Activated naive CD4-positive, alpha-beta T cell treated with anti-CD3 and anti-CD28 coated beads, Interleukin-2, amount 50 U/mL, for 24 hours (primary cell): ENCODE results near the gene USP27X.

Experiments used
- H3K27ac Mint-ChIP-seq: one replicate; pipeline ENCODE4 v1.8.0; 2021; ENCODE audit warnings: mild to moderate bottlenecking, mixed read lengths
- H3K27me3 Mint-ChIP-seq: one replicate; pipeline ENCODE4 v1.8.0; 2021; ENCODE audit warnings: mixed read lengths
- H3K36me3 Mint-ChIP-seq: one replicate; pipeline ENCODE4 v1.8.0; 2021; ENCODE audit warnings: mixed read lengths
- H3K4me1 Mint-ChIP-seq: one replicate; pipeline ENCODE4 v1.8.0; 2021; ENCODE audit warnings: mixed read lengths
- H3K4me3 Mint-ChIP-seq: one replicate; pipeline ENCODE4 v1.8.0; 2021; ENCODE audit warnings: mild to moderate bottlenecking, mixed read lengths
- H3K9me3 Mint-ChIP-seq: one replicate; pipeline ENCODE4 v1.8.0; 2021; ENCODE audit warnings: mixed read lengths

Gene USP27X

DNA sequence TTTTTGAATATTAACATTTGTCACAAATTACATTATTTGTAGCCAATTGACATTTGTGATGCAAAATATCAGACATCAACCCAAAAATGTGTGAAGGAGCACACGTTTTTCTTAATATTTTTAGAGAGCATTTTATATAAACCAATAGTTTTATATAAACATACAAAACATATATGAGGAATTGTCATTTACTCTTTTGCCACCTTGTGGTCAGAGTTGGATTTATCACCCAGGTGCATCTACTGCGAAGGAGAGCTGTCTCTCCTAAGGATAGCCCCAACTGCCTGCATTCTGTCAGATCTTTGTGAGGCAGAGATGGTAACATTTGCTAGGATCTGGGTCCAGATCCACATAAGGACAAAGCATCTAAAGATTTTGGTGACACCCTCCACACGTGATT is 2.5 kb upstream of the USP27X start:
- Mint-ChIP-seq H3K4me3 (no peak overlapping the region), H3K9me3 (no peaks in the 10 kb centered on the region)

GRCh38 chrX:49877397-49878101 is 1.7 kb upstream of the USP27X start:
- Mint-ChIP-seq H3K4me3 (no peak overlapping the region), H3K4me1 (peaks cover 30% of the 10 kb centered on the region), H3K27ac (no peak overlapping the region), H3K27me3 (no peaks in the 10 kb centered on the region), H3K9me3 (no peaks in the 10 kb centered on the region), H3K36me3 (no peaks in the 10 kb centered on the region)

More for the DNA sequence above, 2.5 kb upstream of the USP27X start:
- H3K27ac Mint-ChIP-seq, result no peak overlapping the region
- H3K4me1 Mint-ChIP-seq, result peaks cover 26% of the 10 kb centered on the region
- no peaks in the 10 kb centered on the region for H3K27me3 Mint-ChIP-seq
- no peaks in the 10 kb centered on the region for H3K36me3 Mint-ChIP-seq

DNA sequence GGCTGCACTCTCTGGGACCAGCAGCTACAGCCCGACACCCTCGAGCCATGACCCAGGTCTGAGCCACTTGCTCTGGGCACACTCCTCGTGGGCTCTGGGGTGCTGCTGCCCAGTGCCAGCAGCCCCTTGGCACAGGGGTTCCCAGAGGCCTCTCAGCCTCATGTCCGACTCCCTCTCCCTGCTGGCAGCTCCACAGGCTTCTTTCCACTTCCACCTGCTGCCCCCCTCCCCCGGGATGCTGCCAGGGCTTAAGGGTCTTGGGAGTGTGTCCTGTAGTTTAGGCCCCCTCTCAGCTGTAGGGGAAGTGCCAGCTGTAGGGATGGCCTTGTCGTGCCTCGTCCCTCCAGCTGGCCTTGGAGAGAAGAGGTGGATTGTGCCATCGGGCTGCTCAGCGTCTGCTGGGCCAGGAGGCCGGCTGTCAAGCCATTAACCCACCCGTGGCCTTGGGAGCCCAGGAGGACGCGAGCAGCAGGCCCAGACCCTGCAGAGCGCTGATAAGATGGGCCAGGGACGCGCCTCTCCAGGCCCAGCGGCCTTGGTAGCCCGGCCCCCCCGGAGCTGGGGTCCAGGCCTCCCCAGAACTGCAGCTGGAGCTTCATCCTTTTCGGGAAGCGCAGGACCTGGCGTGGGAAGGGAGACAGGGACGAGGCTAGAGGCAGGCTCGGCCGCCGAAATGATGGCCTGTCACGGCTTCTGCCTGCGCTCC is 1.0 kb upstream of the USP27X start:
- Mint-ChIP-seq H3K4me3 (peak overlapping the region; percentile 80), H3K4me1 (peaks cover 35% of the 10 kb centered on the region), H3K27me3 (no peaks in the 10 kb centered on the region), H3K36me3 (no peaks in the 10 kb centered on the region), H3K27ac (no peak overlapping the region), H3K9me3 (no peaks in the 10 kb centered on the region)

- Mint-ChIP-seq H3K4me3 (peak overlapping the region; percentile 82), H3K4me1 (peaks cover 40% of the 10 kb centered on the region), H3K27ac (peak overlapping the region; percentile 65), H3K9me3 (no peaks in the 10 kb centered on the region), H3K27me3 (no peaks in the 10 kb centered on the region), H3K36me3 (peaks cover 3% of the 10 kb centered on the region)
These were observed 483 bp downstream of the USP27X start for GRCh38 chrX:49879656-49880277.

GRCh38 chrX:49880668-49881067 is 1.4 kb downstream of the USP27X start:
- H3K27me3 Mint-ChIP-seq, result no peaks in the 10 kb centered on the region

GRCh38 chrX:49884290-49884862 is 5.1 kb downstream of the USP27X start:
- Mint-ChIP-seq H3K36me3 (peaks cover 3% of the 10 kb centered on the region), H3K4me1 (peaks cover 30% of the 10 kb centered on the region), H3K4me3 (peak overlapping the region; percentile 66), H3K27me3 (no peaks in the 10 kb centered on the region), H3K27ac (no peak overlapping the region), H3K9me3 (no peaks in the 10 kb centered on the region)

More at GRCh38 chrX:49880668-49881067, 1.4 kb downstream of the USP27X start:
- Mint-ChIP-seq H3K27ac (no peak overlapping the region), H3K9me3 (no peaks in the 10 kb centered on the region), H3K4me3 (no peak overlapping the region), H3K4me1 (peaks cover 40% of the 10 kb centered on the region), H3K36me3 (peaks cover 3% of the 10 kb centered on the region)

- Mint-ChIP-seq H3K27ac (no peak overlapping the region), H3K4me3 (no peak overlapping the region), H3K36me3 (peaks cover 5% of the 10 kb centered on the region), H3K27me3 (peaks cover 7% of the 10 kb centered on the region), H3K9me3 (peaks cover 8% of the 10 kb centered on the region), H3K4me1 (no peaks in the 10 kb centered on the region)
These were observed 13.3 kb downstream of the USP27X start for GRCh38 chrX:49892542-49892941.

DNA sequence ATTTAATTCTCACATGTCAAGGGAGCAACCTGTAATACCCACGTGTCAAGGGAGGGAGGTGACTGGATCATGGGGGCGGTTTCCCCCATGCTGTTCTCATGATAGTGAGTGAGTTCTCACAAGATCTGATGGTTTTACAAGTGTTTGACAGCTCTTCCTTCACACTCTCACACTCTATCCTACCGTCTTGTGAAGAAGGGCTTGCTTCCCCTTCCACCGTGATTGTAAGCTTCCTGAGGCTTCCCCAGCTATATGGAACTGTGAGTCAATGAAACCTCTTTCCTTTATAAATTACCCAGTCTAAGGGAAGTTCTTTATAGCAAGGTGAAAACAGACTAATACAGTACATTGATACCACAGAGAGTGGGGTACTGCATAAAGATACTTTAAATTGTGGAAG is 17.7 kb downstream of the USP27X start:
- Mint-ChIP-seq H3K36me3 (peaks cover 5% of the 10 kb centered on the region), H3K4me3 (no peak overlapping the region), H3K27ac (no peak overlapping the region), H3K9me3 (peaks cover 8% of the 10 kb centered on the region), H3K27me3 (peaks cover 9% of the 10 kb centered on the region), H3K4me1 (no peaks in the 10 kb centered on the region)

GRCh38 chrX:49901048-49901447 is 21.8 kb downstream of the USP27X start:
- Mint-ChIP-seq H3K9me3 (peaks cover 8% of the 10 kb centered on the region), H3K27me3 (peaks cover 9% of the 10 kb centered on the region), H3K36me3 (peaks cover 5% of the 10 kb centered on the region), H3K4me1 (no peaks in the 10 kb centered on the region), H3K27ac (no peak overlapping the region), H3K4me3 (no peak overlapping the region)

- Mint-ChIP-seq H3K36me3 (no peaks in the 10 kb centered on the region), H3K9me3 (no peaks in the 10 kb centered on the region), H3K4me3 (no peak overlapping the region), H3K27ac (peak overlapping the region; percentile 14), H3K4me1 (peaks cover 22% of the 10 kb centered on the region), H3K27me3 (no peaks in the 10 kb centered on the region)
These were observed 31.1 kb downstream of the USP27X start for GRCh38 chrX:49910344-49910743.

DNA sequence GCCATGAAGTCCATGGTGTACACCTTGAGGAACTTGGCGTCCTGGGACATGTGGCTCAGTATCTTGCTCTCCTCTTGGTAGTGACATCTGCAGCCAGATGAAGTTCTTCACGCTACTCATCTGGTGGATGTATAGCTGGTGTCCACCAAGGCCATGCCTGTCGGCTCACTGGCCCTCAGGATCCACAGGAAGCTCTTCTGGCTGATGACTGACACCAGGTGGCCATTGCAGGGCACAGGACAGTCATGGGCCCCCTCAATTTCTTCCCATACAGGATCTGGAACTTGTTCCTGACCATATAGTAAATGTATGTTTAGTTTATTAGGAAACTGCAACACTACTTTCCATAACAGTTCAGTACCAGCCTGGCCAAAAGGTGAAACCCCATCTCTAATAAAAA is 32.8 kb downstream of the USP27X start:
- no peaks in the 10 kb centered on the region for H3K9me3 Mint-ChIP-seq
- H3K4me1 Mint-ChIP-seq, result peaks cover 22% of the 10 kb centered on the region
- no peak overlapping the region for H3K27ac Mint-ChIP-seq
- no peaks in the 10 kb centered on the region for H3K27me3 Mint-ChIP-seq
- no peaks in the 10 kb centered on the region for H3K36me3 Mint-ChIP-seq
- H3K4me3 Mint-ChIP-seq, result no peak overlapping the region

- Mint-ChIP-seq H3K36me3 (no peaks in the 10 kb centered on the region), H3K27me3 (no peaks in the 10 kb centered on the region), H3K4me1 (peaks cover 22% of the 10 kb centered on the region), H3K9me3 (no peaks in the 10 kb centered on the region), H3K4me3 (no peak overlapping the region), H3K27ac (no peak overlapping the region)
These were observed 33.6 kb downstream of the USP27X start for GRCh38 chrX:49912861-49913260.

DNA sequence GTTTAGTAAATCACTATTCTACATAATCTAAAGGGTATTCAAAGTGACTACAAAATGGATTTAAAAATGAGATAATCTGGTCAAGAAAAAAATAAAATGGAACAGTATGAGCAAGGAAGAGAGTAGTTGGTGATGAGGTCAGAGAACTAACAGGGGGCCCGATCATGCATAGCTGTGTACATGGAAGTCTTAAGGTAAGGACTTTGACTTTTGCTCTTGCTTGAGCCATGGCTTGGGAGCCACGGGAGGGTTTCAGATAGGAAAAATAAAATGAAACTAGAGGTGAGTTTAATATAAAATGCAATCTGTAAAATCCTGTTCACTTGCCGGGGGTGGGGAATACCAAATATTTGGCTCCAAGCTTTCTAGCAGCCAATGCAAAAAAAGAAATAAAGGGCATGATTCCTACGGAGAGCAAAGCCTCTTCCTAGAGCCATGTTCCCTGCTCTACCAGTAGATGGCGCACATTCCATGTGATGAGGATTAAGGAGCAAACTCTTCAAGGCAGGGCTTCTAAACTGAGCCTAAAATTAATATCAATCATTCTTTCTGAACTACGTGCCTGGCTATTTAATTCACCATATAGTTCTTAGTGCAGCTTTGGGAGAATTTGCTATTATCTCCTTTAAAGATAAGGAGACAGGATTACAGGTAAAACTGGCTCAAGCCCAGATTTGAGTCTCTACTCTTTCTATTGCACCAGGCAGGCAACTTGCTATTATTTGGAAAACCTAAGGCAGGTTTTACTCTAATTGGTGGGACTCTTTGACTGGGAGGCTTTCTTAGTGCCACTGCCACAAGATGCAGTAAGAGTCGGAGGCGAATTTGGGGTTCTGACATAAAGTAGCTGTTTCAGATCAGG is 36.3 kb downstream of the USP27X start:
- Mint-ChIP-seq H3K27ac (no peak overlapping the region), H3K9me3 (no peaks in the 10 kb centered on the region), H3K4me1 (peaks cover 6% of the 10 kb centered on the region), H3K4me3 (no peak overlapping the region), H3K36me3 (no peaks in the 10 kb centered on the region), H3K27me3 (no peaks in the 10 kb centered on the region)

DNA sequence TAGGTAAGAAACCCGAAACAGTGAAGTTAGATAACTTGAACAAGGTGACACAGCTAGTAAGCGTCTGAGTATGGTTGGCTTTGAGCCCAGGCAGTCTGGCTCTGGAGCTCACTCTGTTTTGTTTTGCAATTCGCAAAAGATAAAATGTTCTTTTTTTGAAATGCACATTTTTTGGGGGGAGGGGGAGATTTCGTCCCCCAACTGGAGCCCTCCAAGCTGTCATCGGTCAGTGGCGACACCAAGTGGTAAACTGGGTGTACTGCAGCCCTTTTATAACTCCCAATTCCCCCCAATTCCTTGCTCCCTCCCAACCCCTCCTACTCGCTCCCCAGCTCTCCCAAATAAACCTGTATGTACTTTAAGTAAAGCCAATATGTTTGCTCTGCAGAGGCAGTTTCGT is 40.3 kb downstream of the USP27X start:
- Mint-ChIP-seq H3K4me1 (peaks cover 12% of the 10 kb centered on the region), H3K27me3 (no peaks in the 10 kb centered on the region), H3K36me3 (no peaks in the 10 kb centered on the region), H3K4me3 (no peak overlapping the region), H3K27ac (peak overlapping the region; percentile 18), H3K9me3 (no peaks in the 10 kb centered on the region)

- Mint-ChIP-seq H3K4me3 (no peak overlapping the region), H3K4me1 (peaks cover 14% of the 10 kb centered on the region), H3K36me3 (no peaks in the 10 kb centered on the region), H3K27ac (peak overlapping the region; percentile 73), H3K9me3 (no peaks in the 10 kb centered on the region), H3K27me3 (no peaks in the 10 kb centered on the region)
These were observed 41.8 kb downstream of the USP27X start for GRCh38 chrX:49921109-49921508.
